ENCODE data around the gene EVPL.
"Not testable (repeated sequence)": the region's sequence is repeated elsewhere in the genome, so short reads cannot be mapped to it uniquely, and the experiment has no call there.

EVPL gene

DNA sequence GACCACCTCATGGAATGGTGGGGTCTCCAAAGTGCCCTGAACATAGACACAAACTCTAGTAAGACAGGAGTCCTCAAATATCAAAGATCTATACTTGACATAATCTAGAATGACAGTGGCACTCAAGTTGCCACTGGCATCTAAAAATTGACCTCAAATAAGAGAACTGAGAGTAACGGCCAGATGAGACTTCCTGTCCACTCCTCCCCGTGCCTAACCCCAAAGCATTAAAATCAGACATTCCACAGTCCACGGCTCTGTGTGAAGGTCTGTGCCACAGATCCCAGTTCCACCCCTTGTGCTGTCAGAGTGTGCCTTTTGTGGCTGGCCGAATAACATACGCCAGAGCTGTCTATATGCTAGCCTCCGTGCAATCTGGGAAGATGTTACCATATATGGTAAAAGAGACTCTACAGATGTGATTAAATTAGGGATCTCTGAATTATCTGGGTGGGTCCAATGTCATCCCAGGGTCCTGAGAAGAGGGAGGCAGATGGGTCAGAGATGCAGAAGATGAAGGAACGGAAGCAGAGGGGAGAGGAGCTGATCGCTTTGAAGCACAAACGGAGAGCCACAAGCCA lies 21.0 kb upstream of the EVPL start:
- no peak for DNase-seq (ENCODE audit: low read depth)

DNA sequence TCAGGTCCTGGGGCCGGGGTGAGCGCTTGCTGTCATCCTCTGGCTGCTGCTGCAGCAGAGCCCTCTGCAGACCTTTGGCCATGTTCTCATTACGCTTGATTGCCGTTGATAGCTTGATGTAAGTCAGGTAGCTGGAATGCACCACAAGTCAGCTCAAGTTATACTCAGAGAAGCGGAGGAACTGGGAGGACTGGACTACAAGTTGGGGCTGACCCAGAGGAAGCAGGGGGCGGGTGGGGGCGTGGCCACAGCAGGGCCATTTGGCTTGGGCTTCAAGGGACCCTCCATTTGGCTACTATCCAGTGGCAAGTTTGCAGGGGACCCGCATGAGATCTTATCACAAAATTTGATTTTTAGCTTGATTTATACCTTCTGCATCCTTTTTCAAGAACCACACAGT lies 19.0 kb upstream of the EVPL start:
- peak; percentile 70 for DNase-seq (ENCODE audit: low read depth)

DNA sequence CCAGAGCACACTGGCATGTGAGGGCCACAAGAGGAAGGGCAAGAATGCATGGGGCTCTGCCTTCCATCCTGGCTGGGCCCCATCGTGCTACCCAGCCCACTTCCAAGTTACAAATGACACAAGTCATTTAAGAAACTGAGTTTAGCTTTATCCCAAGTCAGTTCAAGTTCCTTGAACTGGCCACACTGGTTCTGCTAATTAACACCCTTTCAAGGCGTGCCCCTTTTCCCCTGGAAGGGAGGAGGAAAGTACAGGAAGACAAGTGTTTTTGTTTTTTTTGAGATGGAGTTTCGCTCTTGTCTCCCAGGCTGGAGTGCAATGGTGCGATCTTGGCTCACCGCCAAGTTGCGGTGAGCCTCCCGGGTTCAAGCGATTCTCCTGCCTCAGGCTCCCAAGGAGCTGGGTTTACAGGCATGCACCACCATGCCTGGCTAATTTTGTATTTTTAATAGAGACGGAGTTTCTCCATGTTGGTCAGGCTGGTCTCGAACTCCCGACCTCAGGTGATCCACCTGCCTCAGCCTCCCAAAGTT lies 17.4 kb upstream of the EVPL start:
- not testable (repeated sequence) for DNase-seq (ENCODE audit: low read depth)

DNA sequence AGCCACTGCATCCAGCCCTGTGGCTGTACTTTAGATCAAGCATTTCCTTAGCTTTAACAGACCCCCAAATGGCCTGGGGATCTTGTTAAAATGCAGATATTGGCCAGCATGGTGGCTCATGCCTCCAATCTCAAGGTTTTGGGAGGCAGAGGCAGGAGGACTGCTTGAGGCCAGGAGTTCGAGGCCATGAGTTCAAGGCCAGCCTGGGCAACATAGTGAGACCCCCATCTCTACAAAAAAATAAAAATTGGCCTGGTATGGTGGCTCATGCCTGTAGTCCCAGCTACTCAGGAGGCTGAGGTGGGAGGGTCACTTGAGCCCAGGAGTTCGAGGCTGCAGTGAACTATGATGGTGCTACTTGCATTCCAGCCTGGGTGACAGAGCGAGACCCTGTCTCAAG lies 15.8 kb upstream of the EVPL start:
- DNase-seq (ENCODE audit: low read depth): not testable (repeated sequence)

DNA sequence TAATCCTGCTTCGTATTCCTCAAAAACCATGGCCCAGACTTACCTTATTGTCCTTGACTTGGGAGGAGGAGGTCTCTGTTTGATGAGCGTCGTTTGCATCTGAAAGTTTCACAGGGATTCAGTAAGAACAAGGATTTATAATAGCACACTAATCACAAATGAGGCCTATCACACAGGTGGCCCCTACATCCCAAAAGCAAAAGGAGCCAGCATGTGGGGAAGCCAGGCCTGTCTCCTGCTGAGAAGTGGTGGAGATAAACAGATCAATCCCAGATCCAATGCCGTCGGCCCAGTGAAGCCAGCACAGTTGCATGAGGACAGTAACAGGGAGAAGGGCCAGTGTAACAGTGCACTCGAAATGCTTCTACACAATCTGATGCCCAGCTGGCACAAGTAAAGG lies 13.3 kb upstream of the EVPL start:
- DNase-seq (ENCODE audit: low read depth): no peak

DNA sequence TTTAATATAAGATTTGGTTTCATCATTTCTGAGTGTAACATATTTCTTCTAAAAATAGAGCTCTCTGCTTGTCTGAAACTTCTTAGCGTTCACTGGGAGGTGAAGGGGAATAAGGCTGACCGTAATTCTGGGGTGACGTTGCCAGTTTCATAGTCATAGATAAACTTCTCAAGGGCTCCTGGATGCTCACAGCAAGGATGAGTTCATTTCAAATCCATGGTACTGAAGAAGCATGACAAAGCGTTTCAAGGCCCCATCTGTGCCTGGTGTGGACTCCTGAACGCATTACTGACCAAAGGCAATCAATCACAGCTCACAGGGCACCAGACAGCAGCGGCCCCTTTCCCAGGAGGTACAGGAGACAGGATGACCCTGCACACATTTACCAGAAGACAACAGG lies 12.0 kb upstream of the EVPL start:
- DNase-seq (ENCODE audit: low read depth): no peak

DNA sequence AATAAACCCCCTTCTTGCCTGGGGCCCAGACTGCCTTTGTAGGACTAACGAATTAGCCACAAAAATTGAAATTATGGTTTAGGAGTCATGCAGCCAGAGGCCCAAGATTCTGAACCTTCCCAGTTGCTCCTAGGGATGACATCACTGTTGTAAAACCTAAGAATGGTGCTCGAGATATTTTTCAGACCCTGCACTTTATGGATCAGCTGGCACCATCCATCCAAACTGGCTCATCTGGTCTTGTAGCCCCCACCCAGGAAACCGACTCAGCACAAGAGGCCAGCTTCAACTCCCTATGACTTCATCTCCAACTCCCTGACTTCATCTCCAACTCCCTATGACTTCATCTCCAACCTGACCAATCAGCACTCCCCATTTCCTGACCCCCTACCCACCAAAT lies 10.9 kb upstream of the EVPL start:
- no peak for DNase-seq (ENCODE audit: low read depth)

GRCh38 chr17:76036497-76037261 lies 9.6 kb upstream of the EVPL start:
- no peak for DNase-seq (ENCODE audit: low read depth)

DNA sequence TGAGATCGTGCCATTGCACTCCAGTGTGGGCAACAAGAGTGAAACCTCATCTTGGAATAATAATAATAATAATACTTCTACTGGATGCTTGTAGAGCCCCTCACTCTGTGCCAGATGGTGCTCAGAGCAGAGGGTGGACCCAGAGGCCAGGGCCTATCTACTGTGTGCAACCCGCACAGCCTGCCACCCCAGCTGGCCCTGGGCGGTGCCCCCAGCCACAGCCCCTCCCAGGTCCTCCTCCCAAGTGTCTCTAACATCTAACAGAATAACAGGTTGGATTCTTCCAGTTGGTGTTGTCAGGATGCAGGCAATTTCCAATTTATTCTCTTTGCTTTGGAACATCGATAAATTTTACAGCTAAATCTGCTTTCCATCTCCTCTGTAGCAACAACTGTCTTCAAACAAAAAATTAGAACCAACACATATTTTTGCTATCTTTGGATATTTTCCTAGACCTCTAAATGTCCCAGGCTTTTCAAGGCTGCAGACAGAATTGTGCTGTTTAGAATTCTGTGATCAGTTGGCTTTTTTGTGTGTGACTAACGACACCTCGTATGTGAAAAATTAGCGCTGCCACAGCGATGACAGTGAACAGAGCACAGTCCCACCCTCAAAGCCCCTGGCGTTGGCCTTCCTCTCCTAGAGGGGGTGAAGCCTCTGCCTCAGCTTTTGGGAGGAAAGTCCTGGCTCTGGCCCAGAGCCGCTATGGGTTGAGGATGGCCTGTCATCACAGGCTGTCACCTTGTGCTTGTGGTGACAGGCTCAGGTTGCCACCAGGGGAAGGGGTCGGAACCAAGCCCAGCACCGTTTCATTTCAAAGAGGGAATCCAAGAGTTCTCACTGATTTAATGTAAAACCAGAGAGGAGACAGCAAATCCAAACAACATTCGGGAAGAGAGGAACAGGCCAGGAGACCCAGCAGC lies 7.6 kb upstream of the EVPL start:
- DNase-seq (ENCODE audit: low read depth): no peak

DNA sequence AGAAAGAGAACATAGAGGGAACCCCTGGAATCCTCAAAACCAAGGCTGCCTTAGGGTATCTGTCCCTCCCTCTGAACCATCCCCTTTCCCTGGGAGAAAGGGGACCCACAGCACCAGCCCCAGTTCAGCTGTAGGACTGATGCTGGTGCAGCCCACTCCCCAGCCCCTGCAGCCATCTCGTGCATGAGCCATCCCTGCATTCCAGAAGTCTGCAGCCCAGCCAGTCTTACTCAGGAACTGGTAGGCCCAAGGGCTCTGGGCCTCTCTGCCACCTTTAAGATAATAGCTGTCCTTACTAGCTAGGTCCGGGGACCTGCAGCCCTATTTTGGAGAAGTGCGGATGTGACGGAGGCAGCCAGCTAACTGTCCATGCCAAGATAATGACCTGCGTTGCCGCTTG lies 6.0 kb upstream of the EVPL start:
- no peak for DNase-seq (ENCODE audit: low read depth)

DNA sequence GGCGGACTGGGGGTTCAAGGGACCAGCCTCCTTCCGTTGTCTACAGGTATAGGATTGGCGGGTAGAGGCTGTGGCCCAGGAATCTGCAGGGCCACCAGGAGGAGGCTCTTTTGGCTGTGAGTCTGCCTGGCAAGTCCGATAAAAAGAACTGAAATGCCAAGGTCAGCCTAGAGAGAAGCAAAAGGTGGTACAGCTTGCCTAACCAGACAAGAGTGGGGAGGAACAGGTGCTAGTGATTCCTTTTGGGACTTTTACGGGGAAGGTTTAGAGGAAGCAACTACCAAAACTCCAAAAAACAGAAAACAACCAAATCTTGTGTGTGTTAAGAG lies 5.6 kb upstream of the EVPL start:
- no peak for DNase-seq (ENCODE audit: low read depth)

GRCh38 chr17:76032073-76032779 lies 5.1 kb upstream of the EVPL start:
- no peak for DNase-seq (ENCODE audit: low read depth)

- no peak for DNase-seq (ENCODE audit: low read depth)
These were observed 370 bp downstream of the EVPL start for GRCh38 chr17:76026714-76027158.

DNA sequence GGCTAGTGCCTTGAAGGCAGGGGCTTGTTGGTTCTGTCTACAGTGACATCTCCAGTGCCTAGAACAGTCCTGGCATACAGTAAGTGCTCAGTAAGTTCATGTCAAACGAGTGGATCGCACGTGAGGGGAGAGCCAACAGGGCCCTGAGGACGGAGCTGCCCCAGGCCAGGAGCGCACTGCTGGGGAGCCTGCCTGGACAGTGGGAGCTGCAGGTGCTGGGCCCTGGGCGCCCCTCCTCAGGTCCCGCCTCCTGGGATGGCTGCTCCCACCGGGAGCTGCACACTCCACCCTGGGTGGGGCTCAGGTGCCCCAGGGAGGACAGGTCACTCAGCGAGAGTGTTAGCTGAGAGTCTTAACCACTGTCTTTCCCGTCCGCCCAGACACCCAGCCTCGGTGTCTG lies 1.8 kb downstream of the EVPL start:
- DNase-seq (ENCODE audit: low read depth): no peak

DNA sequence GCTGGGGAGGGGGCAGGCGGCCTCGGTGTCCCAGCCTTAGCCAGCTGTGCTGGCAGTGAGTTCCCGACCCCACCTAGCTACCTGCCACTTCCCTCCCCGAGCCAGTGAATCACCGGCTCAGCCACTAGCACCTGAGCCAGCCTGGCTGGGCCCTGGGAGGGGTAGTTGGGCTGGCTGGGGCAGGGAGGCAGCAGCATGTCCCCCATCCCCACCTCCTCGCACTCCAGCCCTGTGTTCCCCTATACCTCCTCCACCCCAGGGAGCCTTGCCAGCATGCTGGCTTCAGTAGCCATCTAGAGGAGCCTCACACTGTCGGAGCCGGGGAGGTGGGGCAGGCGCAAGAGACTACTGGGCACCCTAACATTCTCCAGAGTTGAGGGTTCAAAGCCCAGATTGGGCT lies 2.8 kb downstream of the EVPL start:
- DNase-seq (ENCODE audit: low read depth): no peak

- DNase-seq (ENCODE audit: low read depth): no peak
These were observed 3.2 kb downstream of the EVPL start for GRCh38 chr17:76023900-76024237.

GRCh38 chr17:76022973-76023899 lies 3.9 kb downstream of the EVPL start:
- no peak for DNase-seq (ENCODE audit: low read depth)

DNA sequence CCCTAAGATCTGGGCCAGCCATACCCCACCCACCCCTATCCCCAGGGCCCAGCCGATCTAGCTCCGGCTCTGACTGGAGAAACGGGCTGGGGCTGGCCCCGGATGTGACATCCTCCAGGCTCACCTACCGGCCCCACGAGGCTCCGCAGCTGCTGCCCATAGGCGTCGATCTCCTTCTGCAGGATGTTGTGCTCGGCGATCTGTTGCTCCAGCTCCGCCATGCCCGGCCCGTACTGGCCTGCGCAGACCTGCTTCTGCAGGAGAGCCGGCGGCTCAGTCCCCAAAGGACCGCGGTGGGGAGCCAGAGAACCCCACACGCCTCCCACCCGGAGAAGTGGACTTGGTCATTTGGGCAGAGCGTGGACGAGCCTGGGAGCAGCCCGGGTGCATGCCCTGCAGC lies 4.8 kb downstream of the EVPL start:
- no peak for DNase-seq (ENCODE audit: low read depth)

- no peak for DNase-seq (ENCODE audit: low read depth)
These were observed 7.2 kb downstream of the EVPL start for GRCh38 chr17:76019833-76020467.

GRCh38 chr17:76018801-76019200 lies 8.3 kb downstream of the EVPL start:
- no peak for DNase-seq (ENCODE audit: low read depth)

- DNase-seq (ENCODE audit: low read depth): no peak
These were observed 8.8 kb downstream of the EVPL start for GRCh38 chr17:76018340-76018680.

All from non-pigmented ciliary epithelial cell (primary cell).